ENCODE data around the gene SFRP2. TPM values are rescaled to one million over a fixed set of nuclear protein-coding genes. Genes with fewer than 3 reads are reported as not detected.

SFRP2 gene
- polyA plus RNA-seq, 1 experiment = not detected

- POLR2A ChIA-PET = no interaction called here
- H3K27me3 ChIP-seq (ENCODE audit: control insufficient read depth, insufficient read depth, low read length) = no peaks in the 10 kb centered on the region
- CTCF ChIA-PET = interaction anchor here (0.6 to 2.5 kb wide), 3 partner anchors 8 to 679 kb away, joined by 3 to 9 read pairs (median 4); no protein-coding TSS in a partner anchor
- H3K27ac ChIP-seq (ENCODE audit: low read depth, low read length) = no peak overlapping the region
- no peak for DNase-seq (ENCODE audit: low read depth, low spot score)
- no peaks in the 10 kb centered on the region for H3K9me3 ChIP-seq (ENCODE audit: control insufficient read depth, insufficient read depth, low read length)
- H3K4me3 ChIP-seq (ENCODE audit: low read depth, low read length) = no peak overlapping the region
- TF ChIP-seq CTCF (IDR thresholded peaks at IDR 0.05; ENCODE audit: low read depth, low read length) = no peak
These were observed 47.3 kb downstream of the SFRP2 start for GRCh38 chr4:153741541-153741940.

- no peak overlapping the region for H3K4me3 ChIP-seq (ENCODE audit: low read depth, low read length)
- no peaks in the 10 kb centered on the region for H3K9me3 ChIP-seq (ENCODE audit: control insufficient read depth, insufficient read depth, low read length)
- no peak for DNase-seq (ENCODE audit: low read depth, low spot score)
- ChIA-PET CTCF (no interaction called here), POLR2A (no interaction called here)
- TF ChIP-seq CTCF (IDR thresholded peaks at IDR 0.05; ENCODE audit: low read depth, low read length) = no peak
- no peaks in the 10 kb centered on the region for H3K27me3 ChIP-seq (ENCODE audit: control insufficient read depth, insufficient read depth, low read length)
- H3K27ac ChIP-seq (ENCODE audit: low read depth, low read length) = no peak overlapping the region
These were observed 52.9 kb downstream of the SFRP2 start for GRCh38 chr4:153735906-153736461.

GRCh38 chr4:153733751-153734448 is 55.0 kb downstream of the SFRP2 start:
- H3K9me3 ChIP-seq (ENCODE audit: control insufficient read depth, insufficient read depth, low read length) = no peaks in the 10 kb centered on the region
- no peak for DNase-seq (ENCODE audit: low read depth, low spot score)
- CTCF ChIA-PET = interaction anchor here (0.8 to 1.8 kb wide), 6 partner anchors 8 to 591 kb away, joined by 3 to 10 read pairs (median 4); no protein-coding TSS in a partner anchor
- no peak overlapping the region for H3K27ac ChIP-seq (ENCODE audit: low read depth, low read length)
- H3K4me3 ChIP-seq (ENCODE audit: low read depth, low read length) = no peak overlapping the region
- TF ChIP-seq CTCF (IDR thresholded peaks at IDR 0.05; ENCODE audit: low read depth, low read length) = no peak
- POLR2A ChIA-PET = no interaction called here
- no peaks in the 10 kb centered on the region for H3K27me3 ChIP-seq (ENCODE audit: control insufficient read depth, insufficient read depth, low read length)

- ChIA-PET POLR2A (no interaction called here), CTCF (no interaction called here)
- no peaks in the 10 kb centered on the region for H3K9me3 ChIP-seq (ENCODE audit: control insufficient read depth, insufficient read depth, low read length)
- no peak for TF ChIP-seq CTCF (IDR thresholded peaks at IDR 0.05; ENCODE audit: low read depth, low read length)
- peak; percentile 43 for DNase-seq (ENCODE audit: low read depth, low spot score)
- H3K27ac ChIP-seq (ENCODE audit: low read depth, low read length) = no peak overlapping the region
- H3K27me3 ChIP-seq (ENCODE audit: control insufficient read depth, insufficient read depth, low read length) = no peaks in the 10 kb centered on the region
- no peak overlapping the region for H3K4me3 ChIP-seq (ENCODE audit: low read depth, low read length)
These were observed 57.6 kb downstream of the SFRP2 start for GRCh38 chr4:153731239-153731638.

Other genes starting within 250 kb of the SFRP2 start
- gene TLR2, start 104.8 kb downstream of the SFRP2 start, polyA plus RNA-seq (2011; rRNA removed) = 0.22 and 0.24 TPM in 2 replicates
- not detected in 2 replicates for gene RNF175, start 29.1 kb downstream of the SFRP2 start, polyA plus RNA-seq (2011; rRNA removed)

Data from AG04450 (cell line).